K562 (cell line): ENCODE results near the gene CCDC88C. TPM values are rescaled to one million over a fixed set of nuclear protein-coding genes. Genes with fewer than 3 reads are reported as not detected.

Experiments used
- ATAC-seq: fragments of 200-7000 bp; cut with Tn5 transposase; 3 replicates; pipeline ENCODE4 v1.9.1; 2020; ENCODE audit warnings: moderate library complexity
- BruUV-seq: library from RNA; stranded (reverse); fragments of 400-500 nt; replicated peaks from 2 replicates; lab custom pipeline; 2021; lab: Mats Ljungman, UMichigan
- CTCF ChIA-PET: fragments of 300-600 bp; formaldehyde crosslinking; extraction: SDS; loops from one replicate; lab custom pipeline; 2021; ENCODE audit warnings: low intra/inter-chr PET ratio; lab: Yijun Ruan, JAX
- POLR2A ChIA-PET: fragments of 300-600, 350-650 bp; sonication (Branson Sonifier 250); formaldehyde crosslinking; extraction: SDS; loops from one replicate; lab custom pipeline; 2021; ENCODE audit warnings: antibody characterized with exemption, inconsistent platforms; lab: Yijun Ruan, JAX
- DNase-seq, 4 experiments: peaks; one replicate each; pipeline versions ENCODE4 v3.0.0 to v3.0.0-alpha.2; 2011 to 2018; ENCODE audit warnings: low spot score in 3 of 4, mixed read lengths in 3 of 4; ENCODE audit errors: extremely low read depth in 1 of 4
- FAIRE-seq: peaks from 2 replicates; lab custom pipeline; 2011; peaks lifted over from hg19 to GRCh38; lab: Jason Lieb, UNC
- H2AFZ ChIP-seq: 2 replicates; pipeline ENCODE4 v1.6.0; 2011; ENCODE audit warnings: low read depth, low read length, control low read depth, inconsistent platforms
- H3K27ac ChIP-seq: fragments of 200-600 bp; 3 replicates; pipeline ENCODE4 v1.8.0; 2011; ENCODE audit warnings: low read depth, mild to moderate bottlenecking, control low read depth, inconsistent platforms, low read length, moderate library complexity, mixed read lengths; ENCODE audit errors: extremely low read depth
- H3K27me3 ChIP-seq, 2 experiments: fragments of 300-600 bp in 1 of 2; 2 replicates in 1 of 2; 3 replicates in 1 of 2; pipeline versions ENCODE4 v1.6.0 to v1.8.0; 2011; ENCODE audit warnings: inconsistent platforms in 2 of 2, low read length in 2 of 2, mild to moderate bottlenecking in 1 of 2, mixed read lengths in 1 of 2, moderate library complexity in 1 of 2; ENCODE audit not compliant: control insufficient read depth in 2 of 2, insufficient read depth in 2 of 2
- H3K36me3 ChIP-seq: fragments of 300-600 bp; 3 replicates; pipeline ENCODE4 v1.8.0; 2011; ENCODE audit warnings: mild to moderate bottlenecking, low read length, inconsistent platforms; ENCODE audit not compliant: control insufficient read depth, insufficient read depth
- H3K4me1 ChIP-seq, 2 experiments: fragments of 200-600 bp in 1 of 2; replicated peaks in 1 of 2; 2 replicates in 1 of 2; 3 replicates in 1 of 2; pipeline versions ENCODE4 v1.5.1 to v1.8.0; 2011; ENCODE audit warnings: inconsistent platforms in 2 of 2, low read length in 2 of 2, mild to moderate bottlenecking in 1 of 2, mixed read lengths in 1 of 2, moderate library complexity in 1 of 2; ENCODE audit not compliant: control insufficient read depth in 2 of 2, insufficient read depth in 2 of 2
- H3K4me2 ChIP-seq: 2 replicates; pipeline ENCODE4 v1.6.1; 2011; ENCODE audit warnings: low read length, control low read depth, inconsistent platforms, mixed read lengths; ENCODE audit not compliant: insufficient read depth
- H3K4me3 ChIP-seq: fragments of 200-600 bp; sonication (generic), shearing (Covaris generic); 2 replicates; pipeline ENCODE4 v1.5.1; 2016; ENCODE audit warnings: control low read depth, inconsistent platforms
- H3K79me2 ChIP-seq: fragments of 200-600 bp; 3 replicates; pipeline ENCODE4 v1.8.0; 2011; ENCODE audit warnings: low read length, inconsistent platforms; ENCODE audit not compliant: control insufficient read depth, insufficient read depth
- H3K9ac ChIP-seq, 2 experiments: 2 replicates each; pipeline versions ENCODE4 v1.6.0 to v1.6.1; 2011; ENCODE audit warnings: low read depth in 2 of 2, low read length in 2 of 2, control low read depth in 1 of 2, inconsistent platforms in 1 of 2, mild to moderate bottlenecking in 1 of 2, mixed read lengths in 1 of 2; ENCODE audit not compliant: insufficient read depth in 1 of 2
- H3K9me1 ChIP-seq: one replicate; pipeline ENCODE4 v1.6.0; 2011; ENCODE audit warnings: inconsistent platforms, mild to moderate bottlenecking, low read length, moderate library complexity; ENCODE audit not compliant: control insufficient read depth, insufficient read depth
- H3K9me3 ChIP-seq: replicated peaks from 2 replicates; pipeline ENCODE4 v1.5.1; 2011; ENCODE audit warnings: low read depth, low read length, inconsistent platforms; ENCODE audit not compliant: control insufficient read depth, insufficient read depth
- H4K20me1 ChIP-seq: replicated peaks from 2 replicates; pipeline ENCODE4 v1.6.1; 2011; ENCODE audit warnings: low read length, inconsistent platforms, mixed read lengths; ENCODE audit not compliant: control insufficient read depth, insufficient read depth
- ARNT ChIP-seq, 2 experiments: fragments of 450-650 bp; IDR thresholded peaks; 2 replicates each; pipeline ENCODE4 v1.6.1; 2016; ENCODE audit warnings: mild to moderate bottlenecking in 1 of 2
- ATF4 ChIP-seq: fragments of 450-650 bp; formaldehyde crosslinking; IDR thresholded peaks from 2 replicates; pipeline ENCODE4 v1.4.0; 2022; ENCODE audit warnings: mild to moderate bottlenecking, moderate library complexity
- BDP1 ChIP-seq: IDR thresholded peaks from 3 replicates; pipeline ENCODE4 v1.6.1; 2011; ENCODE audit not compliant: insufficient read length, insufficient read depth
- CREBBP ChIP-seq: IDR thresholded peaks from one replicate; pipeline ENCODE4 v1.6.1; 2012; ENCODE audit warnings: low read depth, mild to moderate bottlenecking, control low read depth, inconsistent platforms, low read length
- CTBP1 ChIP-seq: fragments of 450-650 bp; IDR thresholded peaks from 2 replicates; pipeline ENCODE4 v1.6.1; 2016; ENCODE audit warnings: borderline replicate concordance
- FOXO4 ChIP-seq: fragments of 450-650 bp; formaldehyde crosslinking; IDR thresholded peaks from 2 replicates; pipeline ENCODE4 v1.4.0; 2020; ENCODE audit warnings: mild to moderate bottlenecking, moderate library complexity
- ILK ChIP-seq: fragments of 450-650 bp; IDR thresholded peaks from 2 replicates; pipeline ENCODE4 v1.6.1; 2016; ENCODE audit warnings: missing genetic modification characterization, low read depth, mild to moderate bottlenecking, missing compliant biosample characterization, moderate library complexity, borderline replicate concordance
- KDM1A ChIP-seq, 2 experiments: fragments of 450-650 bp; IDR thresholded peaks; 2 replicates each; pipeline ENCODE4 v1.6.1; 2016; ENCODE audit warnings: mild to moderate bottlenecking in 2 of 2
- MAZ ChIP-seq, 2 experiments: fragments of 450-650 bp in 1 of 2; sonication (generic) in 1 of 2; formaldehyde crosslinking; IDR thresholded peaks in 1 of 2; conservative IDR thresholded peaks in 1 of 2; 2 replicates each; pipeline versions ENCODE4 v1.4.0 to v1.5.0; 2020; ENCODE audit warnings: mild to moderate bottlenecking in 1 of 2, missing genetic modification reagents in 1 of 2
- MTA1 ChIP-seq: fragments of 450-650 bp; IDR thresholded peaks from 2 replicates; pipeline ENCODE4 v1.6.1; 2017; ENCODE audit warnings: borderline replicate concordance
- NR3C1 ChIP-seq: sonication (generic); formaldehyde crosslinking; IDR thresholded peaks from 2 replicates; pipeline ENCODE4 v1.8.1; 2022; ENCODE audit warnings: missing genetic modification reagents
- PCBP1 ChIP-seq: fragments of 200-400 bp; formaldehyde crosslinking; IDR thresholded peaks from 2 replicates; pipeline ENCODE4 v1.6.1; 2018; ENCODE audit warnings: mild to moderate bottlenecking, low read depth, low read length; ENCODE audit not compliant: poor library complexity, severe bottlenecking
- PML ChIP-seq: IDR thresholded peaks from 2 replicates; pipeline ENCODE4 v1.6.1; 2012; ENCODE audit warnings: low read length, inconsistent platforms
- SIX5 ChIP-seq, 2 experiments: IDR thresholded peaks; 2 replicates each; pipeline ENCODE4 v1.6.1; 2011; ENCODE audit warnings: low read length in 2 of 2, borderline replicate concordance in 1 of 2, low read depth in 1 of 2, mild to moderate bottlenecking in 1 of 2, moderate library complexity in 1 of 2; ENCODE audit not compliant: insufficient read depth in 1 of 2
- TRIM28 ChIP-seq: fragments of 450-650 bp; IDR thresholded peaks from 2 replicates; pipeline ENCODE4 v1.6.1; 2017
- ZBTB7A ChIP-seq: IDR thresholded peaks from 2 replicates; pipeline ENCODE4 v1.6.1; 2011; ENCODE audit warnings: low read depth, mild to moderate bottlenecking, low read length, moderate library complexity, borderline replicate concordance; ENCODE audit not compliant: control insufficient read depth
- ZNF3 ChIP-seq: fragments of 250-450 bp; sonication (Bioruptor Pico); IDR thresholded peaks from 2 replicates; pipeline ENCODE4 v1.5.0; 2021; ENCODE audit warnings: mild to moderate bottlenecking, moderate library complexity
- ZNF445 ChIP-seq: fragments of 250-450 bp; sonication (Bioruptor Pico); IDR thresholded peaks from 2 replicates; pipeline ENCODE4 v1.4.0; 2020; ENCODE audit warnings: low read depth, mild to moderate bottlenecking, moderate library complexity
- ZNF583 ChIP-seq: fragments of 250-450 bp; sonication (Bioruptor Pico); IDR thresholded peaks from 2 replicates; pipeline ENCODE4 v1.4.0; 2020
- ZNF778 ChIP-seq: fragments of 450-650 bp; formaldehyde crosslinking; IDR thresholded peaks from 2 replicates; pipeline ENCODE4 v1.4.0; 2020; ENCODE audit warnings: mild to moderate bottlenecking, moderate library complexity
- WGBS: fragments of 100-300 bp; shearing (Covaris generic); methylation state at CpG from one replicate; pipeline ENCODE4 v1.1.6; 2016; ENCODE audit warnings: low coverage, mixed read lengths; ENCODE audit not compliant: insufficient coverage; ENCODE audit errors: missing lambda C conversion rate; 5-methylcytosine and 5-hydroxymethylcytosine counted together
- in situ Hi-C: fragments of 300-500 bp; cut with MboI; formaldehyde crosslinking; loops from 4 replicates; pipeline ENCODE4 v1.15.0; 2018; ENCODE audit warnings: inconsistent platforms, mixed read lengths
- intact Hi-C: fragments of 100-400 bp; cut with micrococcal nuclease; formaldehyde crosslinking; loops from 2 replicates; pipeline ENCODE4 v1.14.2; 2022
- polyA plus RNA-seq, 8 experiments: library from polyadenylated mRNA; depleted of rRNA in 4 of 8; stranded (reverse) in 5 of 8; unstranded in 3 of 8; fragments of >200 nt; fragmentation: Nextera tagmentation in 2 of 8; fragmentation: Illumina TruSeq in 1 of 8; extraction: Ambion mirVana in 2 of 8; extraction: Trizol in 1 of 8; gene quantifications; 2 replicates each; pipeline versions ENCODE4 v1.2.1 to v1.2.3, GENCODE V29; 2011 to 2014; ENCODE audit warnings: inconsistent platforms in 1 of 8, missing spikeins in 1 of 8
- total RNA-seq, 7 experiments: library from RNA; depleted of rRNA in 6 of 7; stranded (reverse); fragments of >200 nt in 6 of 7; fragmentation: Illumina TruSeq in 2 of 7; extraction: Trizol in 2 of 7; gene quantifications; 2 replicates each; pipeline versions ENCODE4 v1.2.1 to v1.2.3, GENCODE V29; 2011 to 2021; ENCODE audit warnings: low replicate concordance in 1 of 7
- TF ChIP-seq, protein P1 (sequence below): fragments of 250-450 bp; sonication (Bioruptor Pico); IDR thresholded peaks from 2 replicates; pipeline ENCODE4 v1.9.0; 2021; ENCODE audit warnings: mild to moderate bottlenecking

The CCDC88C gene
- total and polyA plus RNA-seq, 9 of the 15 experiments (the other 6 are each of a cell fraction or from before 2014, with no cell fraction given), result 0.62 to 22.5 (median 10.7) TPM

DNA sequence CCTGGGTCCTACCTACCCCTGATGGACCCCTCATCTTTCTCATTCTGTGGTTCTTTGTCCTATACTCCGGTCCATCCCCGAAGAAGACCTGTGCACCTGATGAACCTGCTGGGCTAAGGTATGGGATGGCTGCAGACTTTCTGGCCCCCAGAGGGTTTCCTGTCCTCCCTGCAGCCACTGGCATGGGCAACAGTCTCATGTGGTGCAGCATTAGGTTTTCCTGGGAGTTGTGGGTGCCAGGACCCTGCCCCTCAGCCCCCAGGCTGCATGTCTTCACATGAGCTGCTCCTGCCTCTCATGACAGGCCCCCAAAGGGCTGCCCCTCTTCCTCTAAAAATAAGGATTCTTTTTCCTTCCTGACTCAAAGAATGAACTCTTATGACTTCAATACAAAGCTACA, 100.9 kb downstream of the CCDC88C start (continued):
- TF ChIP-seq ATF4 (CRISPR knock-in tag) (no peak), NR3C1 (no peak), MAZ (CRISPR knock-in tag; conservative IDR thresholded peaks at IDR 0.05 in 1 of 2, IDR thresholded peaks at IDR 0.05 in 1 of 2) (no peak), PCBP1 (no peak), PML (no peak), BDP1 (no peak), TRIM28 (no peak)
- TF ChIP-seq, all 486 proteins: peak for 0

DNA sequence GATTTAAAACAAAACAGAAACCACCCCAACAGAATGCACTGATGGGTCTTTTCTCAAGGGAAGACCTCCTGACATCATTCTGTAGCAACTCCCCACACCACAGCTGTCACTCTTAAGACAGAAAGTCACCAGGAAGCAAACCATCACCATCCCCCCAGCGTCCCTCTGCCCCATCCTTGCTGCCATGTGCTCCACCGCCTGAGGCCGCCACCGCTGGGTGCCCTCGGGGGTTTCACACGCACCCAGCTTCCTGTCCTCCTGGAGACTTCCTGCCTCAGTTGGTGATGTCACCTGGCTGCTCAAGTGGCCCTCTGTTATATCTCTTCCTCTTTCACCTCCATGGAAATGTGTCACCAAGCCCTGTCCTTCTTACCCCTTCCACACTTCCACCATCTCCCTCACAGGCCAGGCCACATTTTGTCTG, 101.8 kb downstream of the CCDC88C start:
- TF ChIP-seq SIX5 (IDR thresholded peaks at IDR 0.05; ENCODE audit: borderline replicate concordance in 1 of 2, insufficient read depth in 1 of 2, low read depth in 1 of 2, low read length in 2 of 2) (no peak), ATF4 (CRISPR knock-in tag) (no peak), FOXO4 (CRISPR knock-in tag) (no peak), ZNF583 (CRISPR knock-in tag) (no peak), ILK (no peak), MTA1 (no peak), KDM1A (IDR thresholded peaks at IDR 0.05) (no peak), ZBTB7A (no peak), ZNF778 (CRISPR knock-in tag) (no peak), CREBBP (no peak), CTBP1 (no peak), ZNF445 (CRISPR knock-in tag) (no peak), ZNF3 (no peak), ARNT (IDR thresholded peaks at IDR 0.05) (no peak)
- TF ChIP-seq, protein P1, sequence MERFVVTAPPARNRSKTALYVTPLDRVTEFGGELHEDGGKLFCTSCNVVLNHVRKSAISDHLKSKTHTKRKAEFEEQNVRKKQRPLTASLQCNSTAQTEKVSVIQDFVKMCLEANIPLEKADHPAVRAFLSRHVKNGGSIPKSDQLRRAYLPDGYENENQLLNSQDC (CRISPR knock-in tag), result no peak
- TF ChIP-seq, all 486 proteins: peak for 0
- no peaks in the 10 kb centered on the region for H3K79me2 ChIP-seq
- H3K4me3 ChIP-seq, result no peak overlapping the region
- peaks cover 0 to 13% of the 10 kb centered on the region in 2 experiments; a peak in 2 of 5 replicates for H3K4me1 ChIP-seq
- 75% methylated on average over 6 of the region's 6 CpGs for WGBS
- intact Hi-C loops (no loop called here), in situ Hi-C loops (no loop called here)
- DNase-seq (no peak), ATAC-seq (no peak), FAIRE-seq (no peak)
- no peaks in the 10 kb centered on the region for H3K27me3 ChIP-seq
- no peak overlapping the region for H3K9ac ChIP-seq
- no peak overlapping the region for H2AFZ ChIP-seq
- no peaks in the 10 kb centered on the region for H3K9me3 ChIP-seq
- no peaks in the 10 kb centered on the region for H4K20me1 ChIP-seq
- H3K9me1 ChIP-seq, result peaks cover 3% of the 10 kb centered on the region
- ChIA-PET CTCF (no interaction called here), POLR2A (no interaction called here)
- no peak overlapping the region for H3K27ac ChIP-seq
- no TSS peak for BruUV-seq
- no peak overlapping the region for H3K4me2 ChIP-seq
- peaks cover 58% of the 10 kb centered on the region; the same call in 2 of the 3 replicates for H3K36me3 ChIP-seq
